Muscle of leg (tissue), 11 donors: ENCODE data around the gene SAP30. TPM values are rescaled to one million over a fixed set of nuclear protein-coding genes. Genes with fewer than 3 reads are reported as not detected.

Source experiments
- DNase-seq: peaks from one replicate; pipeline ENCODE4 v3.0.0; 2013
- H3K27ac ChIP-seq: one replicate; pipeline ENCODE4 v1.5.1; 2013; ENCODE audit warnings: mild to moderate bottlenecking, low read length, control low read depth
- H3K27me3 ChIP-seq: one replicate; pipeline ENCODE4 v1.6.1; 2013; ENCODE audit warnings: low read length; ENCODE audit not compliant: control insufficient read depth, insufficient read depth
- H3K36me3 ChIP-seq: one replicate; pipeline ENCODE4 v1.6.1; 2013; ENCODE audit warnings: low read length; ENCODE audit not compliant: control insufficient read depth, insufficient read depth
- H3K4me1 ChIP-seq: one replicate; pipeline ENCODE4 v1.6.1; 2013; ENCODE audit warnings: low read length; ENCODE audit not compliant: control insufficient read depth, insufficient read depth
- H3K4me3 ChIP-seq: one replicate; pipeline ENCODE4 v1.5.1; 2013; ENCODE audit warnings: low read length, control low read depth
- H3K9me3 ChIP-seq: replicated peaks from 2 replicates; pipeline ENCODE4 v1.6.1; 2013; ENCODE audit warnings: low read depth, low read length; ENCODE audit not compliant: control insufficient read depth
- WGBS: methylation state at CpG from one replicate; pipeline ENCODE4 v1.1.5; 2013; ENCODE audit warnings: missing lambda C conversion rate; ENCODE audit not compliant: insufficient coverage; 5-methylcytosine and 5-hydroxymethylcytosine counted together
- polyA plus RNA-seq, 8 donors: library from polyadenylated mRNA; unstranded; fragments of 120-200 nt; gene quantifications; one replicate each; pipeline versions ENCODE4 v1.2.1 to v1.2.3, GENCODE V29; 2013; ENCODE audit warnings: inconsistent platforms in 1 of 8, low replicate concordance in 1 of 8; ENCODE audit not compliant: insufficient read length in 8 of 8, insufficient read depth in 1 of 8
- total RNA-seq: library from RNA; stranded (reverse); fragments of 120-200 nt; gene quantifications from one replicate; pipeline ENCODE4 v1.2.4, GENCODE V29; 2013

Gene SAP30
- total and polyA plus RNA-seq, 9 donors = 8.7 to 13.0 (median 12.1) TPM

DNA sequence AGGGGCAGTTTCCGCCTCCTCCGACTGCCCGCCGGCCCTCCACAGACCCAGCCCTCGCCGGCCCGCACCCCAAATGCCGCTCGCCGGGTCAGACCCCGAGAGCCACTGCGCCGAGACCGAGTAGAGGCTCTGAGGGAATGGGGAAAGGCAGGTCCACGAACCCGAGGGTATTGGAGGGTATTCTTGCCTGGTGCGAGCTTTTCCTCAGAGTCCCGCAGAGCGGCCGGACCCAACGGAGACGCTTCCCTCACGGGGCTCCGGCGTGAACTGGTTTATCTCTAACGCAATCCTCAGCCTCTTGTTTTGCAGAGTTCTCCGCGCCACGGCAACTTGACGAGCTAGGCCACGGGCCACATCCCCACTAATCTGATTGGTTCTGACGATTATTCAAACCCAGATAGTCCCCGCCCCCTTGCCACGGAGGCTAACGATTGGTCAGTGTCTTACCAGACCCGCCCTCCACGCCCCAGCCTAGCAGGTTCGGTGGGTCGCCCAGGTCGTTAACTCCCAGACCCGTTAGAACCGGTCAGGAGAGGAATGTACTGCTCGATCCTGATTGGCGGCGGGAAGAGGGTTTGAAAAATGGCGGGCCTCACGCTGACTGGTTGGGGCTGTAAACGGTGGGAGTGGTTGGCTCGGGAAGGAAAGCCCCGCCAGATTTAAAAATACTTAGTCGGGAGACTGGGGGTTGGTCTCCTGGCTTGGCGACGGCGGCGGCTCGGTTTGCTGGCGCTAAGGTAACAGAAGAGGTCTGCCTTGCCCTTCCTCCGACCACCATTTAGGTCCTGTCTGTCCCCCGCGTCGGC lies 36.5 kb upstream of the SAP30 start, which contains the start of gene HMGB2:
HMGB2 (minus strand) TSS at position 274 of the 806 bp plus-strand sequence. CDS start 709 bp downstream, outside the sequence.
- no peaks in the 10 kb centered on the region for H3K9me3 ChIP-seq
- peaks cover 8% of the 10 kb centered on the region for H3K36me3 ChIP-seq
- H3K4me1 ChIP-seq = peaks cover 11% of the 10 kb centered on the region
- DNase-seq = peak; percentile 100
- peak within 1 kb of the TSS; percentile 98 for H3K4me3 ChIP-seq
- peak within 1 kb of the TSS; percentile 100 for H3K27ac ChIP-seq
- H3K27me3 ChIP-seq = no peaks in the 10 kb centered on the region
- WGBS = under 1% methylated on average over 53 of the region's 61 CpGs

DNA sequence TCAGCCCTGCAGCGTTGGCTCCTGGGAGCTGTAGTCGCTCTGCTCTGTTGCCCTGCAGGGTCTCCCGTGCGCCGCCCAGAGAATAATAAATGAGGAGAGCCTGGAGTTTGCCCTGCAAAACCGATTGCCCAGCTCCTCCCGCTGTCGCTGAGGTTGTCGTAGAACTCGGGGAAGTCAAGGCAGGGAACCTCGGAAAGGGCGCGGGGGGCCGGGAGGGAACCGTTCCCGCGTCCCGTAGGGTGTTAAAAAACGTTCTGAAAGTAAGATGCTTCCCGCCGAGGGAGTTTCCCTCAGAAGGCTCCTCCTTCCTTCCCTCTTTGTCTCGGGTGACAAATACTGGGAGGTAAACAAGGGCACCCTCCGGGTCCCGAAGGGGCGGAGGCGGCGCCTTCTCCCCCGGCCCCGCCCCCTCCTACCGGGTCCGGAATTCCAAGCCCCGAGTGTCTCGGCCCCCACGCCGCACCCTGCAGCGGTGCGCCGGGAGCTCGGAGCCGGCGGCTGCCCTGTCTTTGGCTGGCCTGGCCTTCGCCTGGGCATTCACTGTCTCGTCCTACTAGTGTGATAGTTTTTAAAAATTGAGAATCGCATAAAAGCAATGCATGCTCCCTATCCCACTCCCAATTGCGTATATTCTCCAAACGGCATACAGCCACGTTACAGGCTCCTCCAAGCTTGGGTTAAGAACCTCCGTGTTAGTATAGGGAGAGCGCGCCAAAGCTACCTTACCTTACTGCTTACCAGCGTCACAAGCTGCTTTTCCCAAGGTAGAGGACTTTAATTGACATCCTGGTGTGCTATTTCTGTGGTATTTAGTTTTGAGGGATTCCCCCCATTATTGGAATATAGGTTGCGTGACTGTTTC lies 35.6 kb upstream of the SAP30 start:
- Histone ChIP-seq H3K4me1 (peaks cover 11% of the 10 kb centered on the region), H3K9me3 (no peaks in the 10 kb centered on the region), H3K36me3 (peaks cover 8% of the 10 kb centered on the region), H3K27ac (peak overlapping the region; percentile 87), H3K4me3 (peak overlapping the region; percentile 98), H3K27me3 (no peaks in the 10 kb centered on the region)
- peak; percentile 88 for DNase-seq
- 0% methylated on average over 18 of the region's 52 CpGs for WGBS

DNA sequence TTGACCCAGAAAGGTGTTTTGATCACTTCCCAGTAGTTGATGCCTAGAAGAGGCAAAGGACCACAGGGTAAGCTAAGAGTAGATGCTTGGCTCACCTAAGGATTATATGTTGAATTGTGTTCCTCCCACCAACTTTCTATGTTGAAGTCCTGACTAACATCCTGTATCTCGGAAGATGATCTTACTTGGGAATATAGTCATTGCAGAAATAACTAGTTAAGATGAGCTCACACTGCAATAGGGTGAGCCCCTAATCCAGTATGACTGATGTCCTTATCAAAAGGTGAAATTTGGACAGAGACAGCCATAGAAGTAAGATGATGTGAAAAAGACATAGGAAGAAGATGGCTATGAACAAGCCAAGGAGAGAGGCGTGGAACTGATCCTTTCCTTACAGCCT lies 33.3 kb upstream of the SAP30 start:
- no CpG with 5 or more reads among the region's 2 CpGs for WGBS
- peaks cover 11% of the 10 kb centered on the region for H3K4me1 ChIP-seq
- no peaks in the 10 kb centered on the region for H3K27me3 ChIP-seq
- H3K4me3 ChIP-seq = no peak overlapping the region
- DNase-seq = no peak
- peaks cover 3% of the 10 kb centered on the region for H3K36me3 ChIP-seq
- H3K9me3 ChIP-seq = no peaks in the 10 kb centered on the region
- H3K27ac ChIP-seq = no peak overlapping the region

DNA sequence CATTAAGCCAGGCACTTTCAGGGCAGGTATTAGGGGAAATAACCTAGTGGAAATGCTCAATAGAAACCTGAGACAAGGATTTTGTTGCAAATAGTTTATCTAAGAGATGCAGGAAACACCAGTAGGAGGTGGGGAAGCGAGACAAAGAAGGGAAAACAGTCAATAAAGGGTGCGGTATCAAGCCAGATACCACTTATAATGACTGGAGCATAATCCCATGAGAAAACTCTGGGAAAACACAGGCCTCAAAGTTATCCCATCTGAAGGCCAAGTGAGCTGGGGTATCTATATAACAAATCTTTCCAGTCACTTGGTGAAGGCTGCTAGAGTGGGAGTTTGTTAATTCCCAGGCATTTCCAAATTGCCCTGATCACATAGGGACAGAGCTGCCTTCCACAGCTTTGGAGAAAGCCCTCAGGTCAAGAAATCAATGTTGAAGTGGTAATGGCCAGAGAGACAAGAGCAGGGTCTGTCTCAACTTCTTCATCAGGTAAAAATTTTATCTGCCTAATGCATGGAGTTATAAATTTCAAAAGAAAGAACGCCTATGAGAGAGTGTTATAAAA lies 26.8 kb upstream of the SAP30 start:
- H3K27me3 ChIP-seq = no peaks in the 10 kb centered on the region
- H3K27ac ChIP-seq = no peak overlapping the region
- H3K4me3 ChIP-seq = no peak overlapping the region
- WGBS = no CpG with 5 or more reads among the region's 3 CpGs
- H3K9me3 ChIP-seq = no peaks in the 10 kb centered on the region
- no peaks in the 10 kb centered on the region for H3K4me1 ChIP-seq
- DNase-seq = no peak
- no peaks in the 10 kb centered on the region for H3K36me3 ChIP-seq

DNA sequence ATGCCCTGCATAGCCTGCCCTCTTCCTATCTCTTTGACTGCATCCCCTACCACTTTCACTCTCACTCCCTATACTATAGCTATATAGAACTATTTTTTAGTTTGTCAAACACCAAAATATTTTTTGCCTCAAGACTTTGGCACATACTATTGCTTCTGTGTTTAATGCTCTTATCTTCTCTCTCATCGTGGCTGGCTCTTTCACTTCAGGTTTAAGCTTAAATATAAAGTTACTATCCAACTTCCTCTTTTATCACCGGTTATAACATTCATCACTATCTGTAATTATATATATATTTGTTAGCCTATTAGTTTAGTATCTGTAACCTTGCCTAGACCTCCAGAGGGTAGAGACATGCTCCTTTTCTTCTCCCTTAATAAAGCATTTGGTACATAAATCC lies 25.1 kb upstream of the SAP30 start:
- Histone ChIP-seq H3K36me3 (no peaks in the 10 kb centered on the region), H3K4me1 (no peaks in the 10 kb centered on the region), H3K4me3 (no peak overlapping the region), H3K9me3 (no peaks in the 10 kb centered on the region), H3K27ac (no peak overlapping the region), H3K27me3 (no peaks in the 10 kb centered on the region)
- no peak for DNase-seq
- no CpG with 5 or more reads among the region's 2 CpGs for WGBS

DNA sequence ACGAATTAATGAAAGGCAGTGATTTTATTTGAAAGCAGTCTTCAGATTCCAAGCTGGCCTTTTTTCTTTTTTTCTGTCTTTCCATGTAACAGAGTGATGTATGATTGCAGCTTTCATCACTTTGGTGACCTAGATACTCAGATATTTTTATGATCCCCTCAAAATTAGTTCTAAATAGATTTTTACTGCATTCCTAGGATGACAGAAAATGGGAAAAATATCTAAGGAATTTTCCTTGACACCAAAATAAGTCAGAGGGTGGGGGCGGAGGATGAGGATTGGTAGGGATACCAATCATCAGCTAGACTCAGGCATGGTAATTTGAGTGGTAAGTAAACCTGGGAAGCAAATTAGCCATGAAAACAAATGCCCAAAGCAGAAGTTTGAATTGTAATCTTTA lies 24.7 kb upstream of the SAP30 start:
- 83% methylated on average over 1 of the region's 2 CpGs for WGBS

DNA sequence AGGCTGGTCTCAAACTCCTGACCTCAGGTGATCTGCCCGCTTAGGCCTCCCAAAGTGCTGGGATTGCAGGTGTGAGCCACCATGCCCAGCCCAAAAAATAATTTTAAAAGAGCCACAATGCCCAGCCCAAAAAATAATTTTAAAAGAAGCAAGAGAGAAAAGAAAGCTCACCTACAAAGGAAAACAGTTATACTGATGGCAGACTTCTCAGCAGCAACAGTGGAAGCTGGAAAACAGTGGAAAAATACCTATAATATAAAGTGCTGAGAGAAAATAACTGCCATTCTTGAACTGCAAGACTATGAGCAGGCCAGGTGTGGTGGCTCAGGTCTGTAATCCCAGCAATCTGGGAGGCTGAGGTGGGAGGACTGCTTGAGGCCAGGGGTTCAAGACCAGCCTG lies 23.3 kb upstream of the SAP30 start:
- Histone ChIP-seq H3K4me1 (no peaks in the 10 kb centered on the region), H3K4me3 (no peak overlapping the region), H3K27me3 (no peaks in the 10 kb centered on the region), H3K27ac (no peak overlapping the region), H3K36me3 (no peaks in the 10 kb centered on the region), H3K9me3 (no peaks in the 10 kb centered on the region)
- no CpG with 5 or more reads among the region's 1 CpG for WGBS
- no peak for DNase-seq

More for the DNA sequence above, 24.7 kb upstream of the SAP30 start:
- Histone ChIP-seq H3K9me3 (no peaks in the 10 kb centered on the region), H3K36me3 (no peaks in the 10 kb centered on the region), H3K4me3 (no peak overlapping the region), H3K27me3 (no peaks in the 10 kb centered on the region), H3K27ac (no peak overlapping the region), H3K4me1 (no peaks in the 10 kb centered on the region)
- peak; percentile 14 for DNase-seq

DNA sequence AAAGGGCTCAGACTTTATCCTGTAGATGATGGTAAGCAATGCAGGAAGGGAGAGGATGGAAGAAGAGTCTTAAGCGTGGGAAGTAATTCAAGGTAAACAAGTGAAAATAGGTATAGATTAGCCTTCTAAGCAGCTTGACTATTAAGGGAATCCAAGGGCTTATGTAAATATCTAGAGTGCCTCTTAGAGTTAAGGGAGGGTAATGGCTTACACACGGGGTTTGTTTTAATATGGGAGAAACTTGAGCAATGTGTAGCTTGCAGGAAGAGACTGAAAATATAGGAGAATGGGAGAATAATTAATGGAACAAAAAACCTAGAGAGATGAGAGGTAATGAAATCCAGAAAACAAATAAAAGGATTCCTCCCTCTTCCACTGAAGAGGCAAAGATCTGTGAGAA lies 12.8 kb upstream of the SAP30 start:
- Histone ChIP-seq H3K36me3 (no peaks in the 10 kb centered on the region), H3K4me1 (no peaks in the 10 kb centered on the region), H3K27me3 (no peaks in the 10 kb centered on the region), H3K9me3 (no peaks in the 10 kb centered on the region), H3K4me3 (no peak overlapping the region), H3K27ac (no peak overlapping the region)
- WGBS = 70% methylated on average over 2 of the region's 2 CpGs
- no peak for DNase-seq

DNA sequence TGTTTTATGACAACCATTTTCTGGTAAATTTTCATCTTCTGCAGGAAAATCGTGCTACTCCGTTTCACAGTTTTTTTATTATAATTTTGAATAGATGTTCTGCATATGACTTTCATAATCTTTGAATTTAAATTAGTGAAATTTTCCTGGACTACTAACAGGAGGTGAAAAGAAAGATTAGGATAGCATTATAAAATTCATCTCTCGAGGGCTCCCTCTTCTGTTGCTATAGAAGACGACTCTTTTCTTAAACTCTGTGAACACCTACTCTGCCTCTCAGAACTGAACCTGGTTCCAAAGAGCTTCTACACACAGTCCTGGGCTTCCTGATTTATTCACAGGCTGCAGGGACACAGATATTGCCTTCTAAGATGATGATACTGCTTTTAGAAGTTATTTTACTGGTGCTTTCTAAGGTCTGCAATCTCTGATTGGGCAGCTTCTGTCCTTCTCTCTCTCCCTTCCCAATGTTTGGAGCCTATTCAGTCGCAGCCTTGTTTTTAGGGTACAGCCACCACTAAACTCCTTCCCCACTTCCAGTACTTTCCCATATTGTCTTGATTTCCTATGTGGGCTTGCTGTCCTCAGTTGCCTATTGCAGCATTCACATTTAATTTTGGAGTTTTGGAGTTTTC lies 10.1 kb upstream of the SAP30 start:
- no peaks in the 10 kb centered on the region for H3K36me3 ChIP-seq
- peak; percentile 22 for DNase-seq
- H3K4me1 ChIP-seq = no peaks in the 10 kb centered on the region
- 25% methylated on average over 2 of the region's 5 CpGs for WGBS
- no peaks in the 10 kb centered on the region for H3K9me3 ChIP-seq
- no peak overlapping the region for H3K4me3 ChIP-seq
- H3K27me3 ChIP-seq = no peaks in the 10 kb centered on the region
- H3K27ac ChIP-seq = no peak overlapping the region
